HepG2 (cell line): ENCODE results near the gene FOSB. TPM values are rescaled to one million over a fixed set of nuclear protein-coding genes. Genes with fewer than 3 reads are reported as not detected.

Experiments used
- KDM1A ChIP-seq: IDR thresholded peaks from 2 replicates; pipeline ENCODE4 v1.6.1; 2016; ENCODE audit warnings: missing compliant biosample characterization
- LRRFIP1 ChIP-seq: sonication (generic); formaldehyde crosslinking; conservative IDR thresholded peaks from 2 replicates; pipeline ENCODE4 v1.4.0; 2020; ENCODE audit warnings: missing genetic modification reagents
- MED8 ChIP-seq: sonication (generic); formaldehyde crosslinking; IDR thresholded peaks from 2 replicates; pipeline ENCODE4 v1.8.1; 2023; ENCODE audit warnings: mild to moderate bottlenecking, missing genetic modification reagents; ENCODE audit not compliant: insufficient replicate concordance
- MXD4 ChIP-seq: IDR thresholded peaks from 2 replicates; pipeline ENCODE4 v1.6.1; 2016; ENCODE audit warnings: mild to moderate bottlenecking, missing biosample characterization, missing genetic modification reagents
- NONO ChIP-seq, 2 experiments: fragments of 450-650 bp in 1 of 2; sonication (generic) in 1 of 2; formaldehyde crosslinking in 1 of 2; IDR thresholded peaks in 1 of 2; conservative IDR thresholded peaks in 1 of 2; 2 replicates each; pipeline versions ENCODE4 v1.6.1 to v1.8.0; 2017 to 2022; ENCODE audit warnings: mild to moderate bottlenecking in 1 of 2, missing genetic modification reagents in 1 of 2, moderate library complexity in 1 of 2
- REST ChIP-seq, 2 experiments: IDR thresholded peaks; 2 replicates each; pipeline ENCODE4 v1.6.1; 2011 to 2012; ENCODE audit warnings: low read length in 2 of 2, borderline replicate concordance in 1 of 2, low read depth in 1 of 2, mild to moderate bottlenecking in 1 of 2, moderate library complexity in 1 of 2
- SMARCE1 ChIP-seq: fragments of 450-650 bp; IDR thresholded peaks from 2 replicates; pipeline ENCODE4 v1.6.1; 2017; ENCODE audit warnings: borderline replicate concordance
- THAP7 ChIP-seq: sonication (generic); formaldehyde crosslinking; IDR thresholded peaks from 2 replicates; pipeline ENCODE4 v1.8.1; 2023; ENCODE audit warnings: mild to moderate bottlenecking, missing genetic modification reagents
- U2AF1 ChIP-seq: fragments of 200-400 bp; formaldehyde crosslinking; optimal IDR thresholded peaks from 2 replicates; pipeline ENCODE3; 2017; ENCODE audit warnings: mild to moderate bottlenecking, low read depth, low read length
- ZKSCAN5 ChIP-seq: sonication (generic); formaldehyde crosslinking; IDR thresholded peaks from 2 replicates; pipeline ENCODE4 v1.5.1; 2020; ENCODE audit warnings: mild to moderate bottlenecking, missing genetic modification reagents
- ZNF513 ChIP-seq: sonication (generic); formaldehyde crosslinking; conservative IDR thresholded peaks from 2 replicates; pipeline ENCODE4 v1.5.0; 2020; ENCODE audit warnings: missing genetic modification reagents
- ZNF576 ChIP-seq: sonication (generic); formaldehyde crosslinking; IDR thresholded peaks from 2 replicates; pipeline ENCODE4 v1.4.0; 2020; ENCODE audit warnings: mild to moderate bottlenecking, missing genetic modification reagents
- ZNF770 ChIP-seq: sonication (generic); formaldehyde crosslinking; IDR thresholded peaks from 2 replicates; pipeline ENCODE4 v1.5.0; 2020; ENCODE audit warnings: mild to moderate bottlenecking, missing genetic modification reagents
- polyA plus RNA-seq, 8 experiments: library from polyadenylated mRNA; depleted of rRNA in 3 of 8; stranded (reverse) in 7 of 8; unstranded in 1 of 8; fragments of >200 nt; fragmentation: Illumina TruSeq in 4 of 8; extraction: Trizol in 4 of 8; gene quantifications; 2 replicates each; pipeline versions ENCODE4 v1.2.1 to v1.2.3, GENCODE V29; 2011 to 2016; ENCODE audit warnings: low read depth in 4 of 8, missing spikeins in 1 of 8, mixed read lengths in 1 of 8; ENCODE audit not compliant: insufficient read depth in 1 of 8
- total RNA-seq, 5 experiments: library from RNA; depleted of rRNA; stranded (reverse); fragments of >200 nt; fragmentation: Illumina TruSeq; extraction: Trizol; gene quantifications; 2 replicates each; pipeline ENCODE4 v1.2.3, GENCODE V29; 2016; ENCODE audit warnings: low read depth in 1 of 5

The FOSB gene
- total and polyA plus RNA-seq, 2 of the 13 experiments (the other 11 are each of a cell fraction or from before 2014, with no cell fraction given), result 2.8 to 6.0 TPM

GRCh38 chr19:45506989-45507871 lies 39.4 kb downstream of the FOSB start, which contains the start of gene VASP (continued):
- TF ChIP-seq ZNF770 (CRISPR knock-in tag) (no peak), SMARCE1 (no peak), NONO (IDR thresholded peaks at IDR 0.05) (no peak), NONO (CRISPR knock-in tag; conservative IDR thresholded peaks at IDR 0.05) (peak; percentile 82), REST (IDR thresholded peaks at IDR 0.05; ENCODE audit: borderline replicate concordance in 1 of 2, low read depth in 1 of 2, low read length in 2 of 2) (peak in 1 of 2 experiments; percentile 40; a peak in 1 of 4 replicates), MXD4 (CRISPR knock-in tag) (peak; percentile 58; the same call in 1 of the 2 replicates), MED8 (CRISPR knock-in tag) (no peak), LRRFIP1 (no peak), ZNF513 (CRISPR knock-in tag) (0 out of 2 replicates have a peak, but pooled peaks have one; percentile 84), U2AF1 (no peak), KDM1A (CRISPR knock-in tag) (no peak), ZKSCAN5 (CRISPR knock-in tag) (0 out of 2 replicates have a peak, but pooled peaks have one; percentile 23), ZNF576 (CRISPR knock-in tag) (no peak), THAP7 (no peak)
